NK-92 (cell line): ENCODE data around the gene PFKFB2.

Experiments used
- DNase-seq: peaks from one replicate; lab custom pipeline; 2025; ENCODE audit not compliant: unreplicated experiment; lab: John Stamatoyannopoulos, UW

PFKFB2 gene

DNA sequence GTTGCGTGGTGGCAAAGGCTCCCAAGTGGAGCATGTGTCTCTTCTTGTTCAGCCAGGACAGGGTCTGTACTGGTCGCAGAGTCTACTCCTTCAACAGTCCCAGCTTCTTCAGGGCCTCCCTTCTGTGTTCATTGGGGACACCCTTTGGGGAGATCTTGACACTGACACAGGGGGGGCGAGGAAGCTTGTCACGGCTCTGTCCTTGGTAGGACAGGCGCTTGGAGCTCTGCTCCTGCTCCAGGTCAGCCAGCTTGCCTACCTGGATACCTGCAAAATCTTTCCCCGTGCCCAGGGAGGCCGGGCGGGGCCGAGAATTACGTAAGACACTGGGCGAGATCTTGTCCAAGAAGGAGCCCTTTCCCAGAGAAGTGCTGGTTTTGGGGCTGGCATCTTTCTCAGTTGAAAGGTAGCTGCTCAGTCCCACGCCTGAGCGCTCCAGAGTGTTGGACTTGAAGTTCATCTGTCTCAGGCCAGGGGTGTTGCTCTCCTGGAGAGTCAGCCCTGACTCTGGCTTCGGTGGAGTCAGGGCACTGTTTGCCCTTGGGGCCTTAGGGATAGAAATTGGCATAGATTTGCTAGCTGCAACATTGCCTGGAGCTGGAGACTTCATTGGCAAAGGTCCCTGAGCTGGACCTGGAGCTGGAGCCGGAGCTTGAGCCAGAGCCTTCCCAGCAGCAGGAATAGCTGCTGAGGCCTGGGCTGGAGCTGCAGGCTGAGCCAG lies 31.0 kb upstream of the PFKFB2 start:
- DNase-seq = no peak

- no peak for DNase-seq
These were observed 29.9 kb upstream of the PFKFB2 start for GRCh38 chr1:207022996-207023679.

DNA sequence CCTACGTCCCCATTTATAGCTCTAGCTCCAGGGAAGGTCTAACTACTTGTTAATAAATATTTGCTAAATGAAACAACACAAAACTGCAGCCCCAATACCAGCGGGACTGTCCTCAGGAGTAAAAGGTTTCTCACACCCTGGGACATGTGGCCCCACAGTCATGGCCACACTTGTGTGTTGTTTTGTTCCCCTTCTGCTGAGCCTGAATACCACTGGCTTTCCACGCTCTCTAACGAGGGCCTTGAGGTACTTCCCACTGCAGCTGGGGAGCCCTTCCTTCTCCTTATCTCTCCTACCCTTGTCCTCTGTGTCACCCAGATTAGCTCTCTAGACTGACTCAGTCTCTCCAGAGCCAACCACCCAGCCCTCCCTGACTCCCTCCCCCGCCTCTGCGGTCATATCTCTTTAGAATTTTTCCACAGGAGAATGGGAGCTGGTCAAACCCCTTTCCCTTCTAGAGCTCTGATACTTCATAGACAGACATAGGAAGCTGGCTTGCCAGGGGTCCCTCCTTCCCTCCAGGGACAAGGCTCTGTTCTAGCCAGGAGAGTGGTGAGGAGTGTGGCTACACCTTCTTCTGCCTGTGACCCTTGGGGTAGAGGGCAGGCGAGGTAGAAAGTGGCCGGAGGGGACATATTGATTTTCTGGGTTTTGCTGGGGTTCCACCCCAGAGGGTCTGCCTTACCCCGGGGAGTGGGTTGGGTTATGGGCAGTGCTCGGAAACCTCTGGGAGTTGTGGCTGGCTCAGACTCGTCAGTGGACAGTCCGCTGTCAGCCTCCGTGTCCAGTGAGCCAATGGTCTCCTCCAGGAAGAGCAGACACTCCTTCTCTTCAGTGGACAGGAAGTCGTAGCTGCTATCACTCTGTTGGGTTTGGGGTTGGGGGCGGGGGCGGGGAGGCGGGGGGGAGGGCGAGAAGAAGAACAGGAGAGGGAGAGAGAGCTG lies 28.6 kb upstream of the PFKFB2 start:
- no peak for DNase-seq

DNA sequence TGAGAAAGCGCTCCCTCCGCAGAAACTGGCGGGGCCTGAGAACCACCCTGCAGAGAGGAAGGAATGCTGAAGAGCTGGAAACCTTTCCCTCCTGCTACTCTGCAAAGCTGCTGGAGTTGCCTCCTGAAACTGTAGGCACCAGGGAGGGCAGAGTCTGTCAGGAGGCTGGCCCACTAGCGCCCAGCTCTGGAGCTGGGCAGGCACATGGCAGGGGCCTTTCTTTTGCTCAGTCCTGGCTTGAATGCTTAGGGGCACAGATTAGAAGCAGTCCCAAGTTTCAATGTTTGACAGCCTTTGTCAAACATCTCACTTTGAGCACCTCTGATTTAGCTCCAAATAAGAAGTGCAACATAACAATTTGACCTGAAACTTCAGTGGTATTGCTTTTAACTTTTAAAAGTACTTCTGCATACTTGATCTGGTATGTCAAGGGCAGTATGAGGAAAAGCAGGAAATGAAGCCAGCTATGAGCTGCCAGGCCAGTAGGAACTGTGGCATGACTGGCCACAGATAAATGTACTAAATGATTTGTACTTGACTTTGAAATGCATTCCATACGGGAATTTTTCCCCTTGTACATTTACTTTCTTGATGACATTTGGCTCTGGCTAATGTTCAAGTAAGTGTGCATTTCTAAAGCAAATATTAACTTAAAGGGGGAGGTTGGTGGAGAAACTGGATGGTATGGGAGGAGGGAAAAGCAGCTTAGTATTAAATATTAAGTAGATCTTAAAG lies 27.8 kb upstream of the PFKFB2 start:
- no peak for DNase-seq

DNA sequence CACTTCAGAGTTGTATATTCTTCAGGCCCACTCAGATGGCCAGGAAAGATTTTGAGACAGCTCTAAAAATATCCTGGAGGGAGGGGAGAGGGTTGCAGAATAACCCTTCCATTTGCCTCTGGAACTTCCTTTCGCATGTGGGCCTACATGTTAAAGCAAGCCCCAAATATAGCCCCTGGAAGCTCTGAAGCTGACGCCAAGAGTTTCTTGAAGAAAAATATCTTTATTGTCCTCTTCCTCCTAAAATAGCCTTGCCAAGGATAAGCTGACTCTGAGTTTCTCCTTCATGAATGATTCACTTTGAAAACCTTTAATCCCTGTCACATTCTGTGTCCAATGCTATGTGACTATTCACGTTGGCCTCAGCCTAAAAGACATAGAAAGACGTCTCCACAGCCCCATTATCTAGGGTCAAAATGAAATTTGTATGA lies 27.0 kb upstream of the PFKFB2 start:
- DNase-seq = no peak

DNA sequence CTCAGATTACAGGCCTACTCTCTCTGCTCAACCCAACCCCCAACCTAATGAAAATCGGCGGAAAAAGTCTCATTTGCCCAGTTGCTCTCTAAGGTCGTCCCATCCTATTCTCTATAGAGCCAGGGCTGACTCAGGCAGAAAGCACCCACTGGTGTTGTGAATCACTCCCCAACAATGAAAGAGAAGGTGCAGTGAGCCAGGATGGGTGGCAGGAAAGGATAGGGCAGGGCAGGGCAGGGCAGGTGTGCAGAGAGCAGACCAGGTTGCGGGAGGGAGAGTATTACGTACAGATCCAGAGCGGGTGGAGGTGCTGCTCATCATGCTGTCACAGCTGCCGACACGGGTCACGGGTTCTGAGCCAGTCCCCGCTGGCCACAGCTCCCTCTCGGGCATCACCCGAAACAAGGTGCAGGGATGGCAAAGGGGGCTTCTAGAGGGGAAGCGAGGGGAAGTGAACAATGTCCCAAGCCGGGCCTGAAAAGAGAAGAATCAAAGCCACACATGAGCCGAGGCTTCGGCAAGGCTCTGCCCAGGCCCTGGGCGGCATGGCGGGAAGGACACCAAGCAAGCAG lies 25.8 kb upstream of the PFKFB2 start:
- DNase-seq = no peak

GRCh38 chr1:207027921-207028320 lies 25.2 kb upstream of the PFKFB2 start:
- DNase-seq = no peak

GRCh38 chr1:207028884-207029650 lies 24.0 kb upstream of the PFKFB2 start:
- no peak for DNase-seq

DNA sequence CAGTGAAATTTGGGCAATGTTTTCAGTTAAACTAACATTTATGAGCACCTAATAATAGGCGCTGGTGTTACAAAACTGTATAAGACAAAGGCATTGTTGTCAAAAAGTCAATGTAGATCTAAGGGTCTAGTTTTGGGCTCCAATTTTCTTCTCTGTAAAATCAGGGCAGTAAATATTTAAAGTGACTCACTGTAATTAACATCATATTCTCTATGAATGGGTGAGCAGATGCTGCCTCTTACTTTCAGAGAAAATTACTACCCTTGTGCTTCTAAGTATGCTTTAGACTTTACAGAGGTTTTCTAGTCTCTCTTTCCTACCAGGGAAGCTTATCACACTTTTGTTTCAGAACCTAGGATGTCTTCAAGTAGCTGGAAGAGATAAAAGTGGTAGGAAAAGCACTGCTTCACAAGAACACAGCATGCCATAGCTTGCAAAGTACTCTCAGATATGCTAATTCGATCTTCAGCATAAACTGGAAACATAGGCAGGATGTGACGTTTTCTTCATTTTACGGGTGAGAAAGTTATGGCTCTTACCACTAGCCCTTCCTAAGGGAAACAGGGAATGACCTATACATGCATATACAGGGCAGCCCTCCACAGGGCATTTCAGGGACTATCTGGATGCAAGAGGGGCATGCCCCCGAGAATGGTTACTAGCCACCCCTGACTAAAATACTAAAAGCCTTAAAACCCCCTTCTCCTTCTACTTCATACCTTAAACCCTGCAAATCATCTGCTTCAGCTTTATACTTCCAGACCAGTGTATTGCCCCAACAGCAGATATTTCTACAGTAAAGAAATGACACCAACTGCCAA lies 23.2 kb upstream of the PFKFB2 start:
- DNase-seq = no peak

DNA sequence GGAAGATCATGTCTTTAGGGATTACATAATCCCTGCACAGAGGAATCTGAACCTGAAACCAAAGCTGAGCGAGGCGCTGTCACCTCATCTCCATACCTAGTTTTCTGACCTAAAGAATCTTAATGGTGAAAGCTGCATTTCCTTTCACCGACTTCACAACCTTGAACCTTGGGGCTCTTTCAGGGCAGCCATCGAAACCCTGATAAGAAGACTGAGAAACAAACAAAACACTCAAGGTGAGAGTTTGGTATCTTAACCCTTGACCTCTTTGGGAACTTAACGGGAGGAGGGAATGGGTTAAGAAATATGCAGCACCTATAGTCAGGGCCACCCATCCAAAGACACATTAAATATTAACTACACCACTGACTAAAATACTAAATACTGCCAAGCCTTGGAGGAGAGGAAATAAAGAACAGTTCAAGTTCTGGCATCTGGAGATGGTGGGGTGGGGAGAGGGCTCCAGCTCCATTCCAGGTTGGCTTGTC lies 22.5 kb upstream of the PFKFB2 start:
- no peak for DNase-seq

- no peak for DNase-seq
These were observed 22.1 kb upstream of the PFKFB2 start for GRCh38 chr1:207031016-207031415.

GRCh38 chr1:207031632-207032264 lies 21.3 kb upstream of the PFKFB2 start:
- no peak for DNase-seq

- DNase-seq = no peak
These were observed 20.5 kb upstream of the PFKFB2 start, which contains the start of gene C1orf116 for GRCh38 chr1:207032528-207033017. Gene C1orf116 (minus strand): TSS chr1:207032756. CDS start chr1:207027598, 5,158 bp downstream.

DNA sequence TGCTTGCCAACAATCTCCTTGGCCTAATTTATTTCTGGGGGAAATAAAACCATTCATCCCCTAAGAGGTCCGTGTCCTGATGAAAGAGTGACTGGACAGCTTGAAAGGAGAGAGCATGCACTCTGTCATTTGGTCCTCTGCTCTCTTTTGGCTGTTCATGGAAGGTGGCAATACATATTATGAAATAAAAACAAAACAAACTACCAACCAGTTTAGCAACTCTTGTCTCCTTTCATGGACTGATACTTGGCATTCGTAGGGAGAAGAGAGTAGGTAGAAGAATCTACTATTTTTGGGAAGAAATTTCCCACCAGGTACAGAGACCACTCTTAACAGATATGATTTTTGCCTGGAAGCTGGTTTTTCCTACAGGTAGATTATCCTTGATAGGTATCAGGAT lies 19.8 kb upstream of the PFKFB2 start:
- DNase-seq = no peak

GRCh38 chr1:207034208-207034607 lies 18.9 kb upstream of the PFKFB2 start:
- DNase-seq = no peak

GRCh38 chr1:207034998-207035397 lies 18.1 kb upstream of the PFKFB2 start:
- no peak for DNase-seq

- DNase-seq = no peak
These were observed 17.1 kb upstream of the PFKFB2 start for GRCh38 chr1:207035877-207036551.
